Thoracic aorta (tissue), 2 donors: ENCODE data around the gene CXCL17. TPM values are rescaled to one million over a fixed set of nuclear protein-coding genes. Genes with fewer than 3 reads are reported as not detected.
"Not testable (repeated sequence)": the region's sequence is repeated elsewhere in the genome, so short reads cannot be mapped to it uniquely, and the experiment has no call there.

Source experiments
- ATAC-seq: fragments of 150-250 bp; one replicate; pipeline ENCODE4 v1.8.0; 2017; ENCODE audit warnings: low read depth; ENCODE audit not compliant: insufficient number of reproducible peaks, low FRiP score
- DNase-seq: peaks from one replicate; pipeline ENCODE4 v3.0.0-alpha.2; 2020; ENCODE audit warnings: low spot score
- H3K27ac ChIP-seq, 2 donors: fragments of 200-600 bp; sonication (generic); 1 replicate in 1 of 2; 2 replicates in 1 of 2; pipeline ENCODE4 v1.5.1; 2016; ENCODE audit warnings: mild to moderate bottlenecking in 2 of 2, moderate library complexity in 2 of 2
- H3K27me3 ChIP-seq: fragments of 200-600 bp; sonication (generic); replicated peaks from 2 replicates; pipeline ENCODE4 v1.6.0; 2016; ENCODE audit warnings: mild to moderate bottlenecking; ENCODE audit not compliant: insufficient read depth
- H3K36me3 ChIP-seq: fragments of 200-600 bp; sonication (generic); one replicate; pipeline ENCODE4 v1.5.1; 2016
- H3K4me1 ChIP-seq, 2 donors: fragments of 200-600 bp; sonication (generic); 1 replicate in 1 of 2; 2 replicates in 1 of 2; pipeline versions ENCODE4 v1.5.1 to v1.6.0; 2016; ENCODE audit warnings: low read depth in 2 of 2, mild to moderate bottlenecking in 1 of 2; ENCODE audit not compliant: control insufficient read depth in 1 of 2
- H3K4me3 ChIP-seq: fragments of 200-600 bp; sonication (generic); 2 replicates; pipeline ENCODE4 v1.5.1; 2016; ENCODE audit warnings: mild to moderate bottlenecking
- H3K9me3 ChIP-seq: fragments of 200-600 bp; sonication (generic); 2 replicates; pipeline ENCODE4 v1.5.1; 2016
- total RNA-seq, 2 donors: library from RNA; depleted of rRNA; stranded (reverse); fragments of >200 nt; gene quantifications; one replicate each; pipeline versions ENCODE4 v1.1.0 to v1.2.3, GENCODE V29; 2016
- TF ChIP-seq, protein P1 (sequence below): fragments of 200-600 bp; sonication (generic); IDR thresholded peaks from one replicate; pipeline ENCODE4 v1.5.1; 2019; ENCODE audit warnings: antibody characterized with exemption

The CXCL17 gene, protein sequence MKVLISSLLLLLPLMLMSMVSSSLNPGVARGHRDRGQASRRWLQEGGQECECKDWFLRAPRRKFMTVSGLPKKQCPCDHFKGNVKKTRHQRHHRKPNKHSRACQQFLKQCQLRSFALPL
- 1 to 10 TPM in 1 of 2 donors, not detected in 1; 1.6 TPM for total RNA-seq

DNA sequence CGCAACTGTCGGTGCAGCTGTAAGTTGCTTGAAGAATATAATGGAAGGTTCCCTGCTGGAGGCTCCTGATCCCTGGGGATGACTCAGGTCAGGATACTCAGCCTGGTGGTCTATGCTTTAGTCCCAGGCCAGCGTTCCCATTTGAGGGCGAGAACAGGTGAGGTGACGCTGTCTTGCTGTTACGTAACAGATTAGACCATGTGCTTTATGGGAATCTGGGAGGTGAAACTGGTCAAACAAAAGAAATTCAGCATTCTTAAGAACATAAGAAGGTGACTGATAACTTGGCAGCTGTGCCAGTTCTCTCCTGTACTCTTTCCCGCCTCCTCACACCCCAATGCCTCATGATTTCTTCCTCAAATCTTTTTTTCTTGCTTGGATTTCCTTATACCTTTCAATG is at the start of gene CXCL17:
Gene CXCL17, minus strand, starts transcription at position 114 of the 400 bp plus-strand sequence. CDS start 114 bp downstream, outside the sequence.
- Histone ChIP-seq H3K4me1 (no peaks in the 10 kb centered on the region), H3K36me3 (no peaks in the 10 kb centered on the region), H3K27me3 (no peaks in the 10 kb centered on the region), H3K4me3 (no peak within 1 kb of the TSS), H3K9me3 (no peaks in the 10 kb centered on the region), H3K27ac (no peak within 1 kb of the TSS)
- ATAC-seq, result no peak
- TF ChIP-seq, protein P1, sequence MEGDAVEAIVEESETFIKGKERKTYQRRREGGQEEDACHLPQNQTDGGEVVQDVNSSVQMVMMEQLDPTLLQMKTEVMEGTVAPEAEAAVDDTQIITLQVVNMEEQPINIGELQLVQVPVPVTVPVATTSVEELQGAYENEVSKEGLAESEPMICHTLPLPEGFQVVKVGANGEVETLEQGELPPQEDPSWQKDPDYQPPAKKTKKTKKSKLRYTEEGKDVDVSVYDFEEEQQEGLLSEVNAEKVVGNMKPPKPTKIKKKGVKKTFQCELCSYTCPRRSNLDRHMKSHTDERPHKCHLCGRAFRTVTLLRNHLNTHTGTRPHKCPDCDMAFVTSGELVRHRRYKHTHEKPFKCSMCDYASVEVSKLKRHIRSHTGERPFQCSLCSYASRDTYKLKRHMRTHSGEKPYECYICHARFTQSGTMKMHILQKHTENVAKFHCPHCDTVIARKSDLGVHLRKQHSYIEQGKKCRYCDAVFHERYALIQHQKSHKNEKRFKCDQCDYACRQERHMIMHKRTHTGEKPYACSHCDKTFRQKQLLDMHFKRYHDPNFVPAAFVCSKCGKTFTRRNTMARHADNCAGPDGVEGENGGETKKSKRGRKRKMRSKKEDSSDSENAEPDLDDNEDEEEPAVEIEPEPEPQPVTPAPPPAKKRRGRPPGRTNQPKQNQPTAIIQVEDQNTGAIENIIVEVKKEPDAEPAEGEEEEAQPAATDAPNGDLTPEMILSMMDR, result no peak
- DNase-seq, result no peak

DNA sequence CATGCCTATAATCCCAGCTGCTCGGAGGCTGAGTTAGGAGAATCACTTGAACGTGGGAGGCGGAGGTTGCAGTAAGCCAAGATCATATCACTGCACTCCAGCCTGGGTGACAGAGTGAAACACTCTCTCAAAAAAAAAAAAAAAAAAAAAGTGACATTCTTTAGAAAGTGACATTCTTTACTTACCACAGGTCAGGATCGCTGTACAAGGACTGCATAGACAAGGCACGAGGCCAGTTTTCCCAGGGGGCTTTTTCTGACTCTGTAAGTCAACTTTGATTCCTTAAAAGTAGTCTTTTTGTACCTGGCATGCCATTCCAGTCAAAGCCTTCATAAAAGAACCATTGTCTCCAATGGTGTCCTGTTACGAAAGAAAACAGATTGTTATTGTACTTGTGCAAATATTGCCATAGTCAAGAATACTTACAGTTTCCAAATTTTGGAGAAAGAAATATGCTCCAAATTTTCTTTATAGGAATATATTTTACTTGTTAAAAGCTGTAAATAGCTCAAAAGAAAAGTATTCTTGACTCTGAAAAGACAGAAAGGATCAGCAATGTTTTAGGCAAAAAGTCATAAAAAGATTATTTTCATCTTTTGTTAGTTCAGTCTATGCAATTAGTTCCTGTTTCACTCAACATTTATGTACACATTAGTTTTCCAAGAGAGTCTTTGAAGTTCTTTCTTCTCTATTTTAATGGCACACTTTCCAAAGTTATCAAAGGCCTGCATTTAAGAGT is 46.2 kb upstream of the CXCL17 start:
- DNase-seq (no peak), ATAC-seq (no peak)
- Histone ChIP-seq H3K27me3 (no peaks in the 10 kb centered on the region), H3K4me3 (no peak overlapping the region), H3K9me3 (no peaks in the 10 kb centered on the region), H3K4me1 (no peaks in the 10 kb centered on the region), H3K27ac (no peak overlapping the region), H3K36me3 (no peaks in the 10 kb centered on the region)
- TF ChIP-seq, protein P1, result no peak

DNA sequence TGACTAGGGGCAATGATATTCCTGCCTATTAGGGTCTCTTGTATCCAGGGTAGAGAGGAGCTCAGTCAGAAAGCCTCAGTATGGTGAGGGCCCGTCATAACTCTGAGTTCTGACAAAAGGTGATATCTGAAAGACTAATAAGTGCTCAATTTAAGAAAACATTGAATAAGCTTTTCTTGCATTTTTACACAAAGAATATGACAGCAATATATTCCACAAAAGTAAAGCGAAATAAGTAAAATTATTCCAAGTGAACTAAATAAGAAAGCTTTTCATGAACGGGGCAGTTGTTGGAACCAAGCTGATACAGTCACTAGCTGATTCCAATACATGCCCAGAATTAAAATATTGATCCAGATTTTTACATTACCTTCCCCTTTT is 45.0 kb upstream of the CXCL17 start:
- H3K4me1 ChIP-seq, result no peaks in the 10 kb centered on the region
- ATAC-seq, result no peak
- TF ChIP-seq, protein P1, result no peak
- H3K27me3 ChIP-seq, result no peaks in the 10 kb centered on the region
- no peak overlapping the region for H3K27ac ChIP-seq
- no peaks in the 10 kb centered on the region for H3K36me3 ChIP-seq
- no peak overlapping the region for H3K4me3 ChIP-seq
- no peak for DNase-seq
- H3K9me3 ChIP-seq, result no peaks in the 10 kb centered on the region

DNA sequence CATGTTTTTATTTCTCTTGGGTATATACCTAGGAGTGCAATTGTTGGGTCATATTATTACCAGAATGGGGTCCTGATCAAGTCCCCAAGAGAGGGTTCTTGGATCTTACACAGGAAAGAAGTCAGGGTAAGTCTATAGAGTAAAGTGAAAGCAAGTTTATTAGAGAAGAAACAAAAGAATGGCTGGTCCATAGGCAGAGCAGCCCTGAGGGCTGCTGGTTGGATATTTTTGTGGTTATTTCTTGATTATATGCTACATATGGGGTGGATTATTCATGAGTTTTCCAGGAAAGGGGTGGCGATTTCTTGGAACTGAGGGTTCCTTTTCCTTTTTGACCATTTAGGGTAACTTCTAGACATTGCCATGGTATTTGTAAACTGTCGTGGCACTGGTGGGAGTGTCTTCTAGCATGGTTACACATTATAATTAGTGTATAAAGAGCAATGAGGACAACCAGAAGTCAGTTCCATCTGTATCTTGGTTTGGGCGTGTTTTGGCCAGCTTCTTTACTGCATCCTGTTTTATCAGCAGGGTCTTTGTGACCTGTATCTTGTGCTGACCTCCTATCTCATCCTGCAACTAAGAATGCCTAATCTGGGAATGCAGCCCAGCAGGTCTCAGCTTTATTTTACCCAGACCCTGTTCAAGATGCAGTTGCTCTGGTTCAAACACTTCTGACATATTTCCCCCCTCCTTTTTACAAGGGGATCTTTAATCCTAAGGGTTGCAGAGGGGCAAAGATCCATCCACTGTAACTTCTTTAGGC is 44.5 kb upstream of the CXCL17 start:
- Histone ChIP-seq H3K36me3 (no peaks in the 10 kb centered on the region), H3K27me3 (no peaks in the 10 kb centered on the region), H3K27ac (no peak overlapping the region), H3K9me3 (no peaks in the 10 kb centered on the region), H3K4me1 (no peaks in the 10 kb centered on the region), H3K4me3 (no peak overlapping the region)
- TF ChIP-seq, protein P1, result no peak
- DNase-seq (no peak), ATAC-seq (no peak)

DNA sequence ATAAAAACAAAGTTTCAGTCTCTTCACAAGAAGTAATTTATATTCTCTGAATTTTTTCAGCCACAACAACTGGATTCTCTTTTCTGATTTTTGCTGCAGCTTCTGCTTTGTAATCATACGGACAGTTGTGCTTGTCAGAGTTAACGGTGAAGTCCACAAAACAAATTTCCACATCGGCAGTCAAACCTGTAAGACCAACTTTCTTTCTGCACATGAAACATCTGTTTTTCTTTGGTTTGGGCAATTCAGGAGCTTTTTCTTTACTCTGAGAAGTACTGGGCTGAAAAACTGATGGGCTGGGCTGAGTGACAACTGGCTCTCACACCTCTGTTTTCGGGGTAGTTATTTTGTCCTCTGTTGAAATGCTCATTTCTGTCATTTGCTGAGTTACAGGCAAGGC is 42.3 kb upstream of the CXCL17 start:
- H3K27me3 ChIP-seq, DNase-seq, ATAC-seq, H3K36me3 ChIP-seq, H3K4me1 ChIP-seq, H3K4me3 ChIP-seq, H3K27ac ChIP-seq, H3K9me3 ChIP-seq: not testable (repeated sequence)
